GM06990 (cell line): ENCODE measurements around the gene STIM2.

Experiments used
- DNase-seq: peaks from one replicate; pipeline ENCODE4 v3.0.0-alpha.2; 2011; ENCODE audit not compliant: insufficient read length; ENCODE audit errors: extremely low read depth
- H3K27me3 ChIP-seq: replicated peaks from 2 replicates; pipeline ENCODE4 v1.6.0; 2011; ENCODE audit warnings: low read length; ENCODE audit not compliant: control insufficient read depth, insufficient read depth
- H3K36me3 ChIP-seq: 2 replicates; pipeline ENCODE4 v1.5.1; 2011; ENCODE audit warnings: low read length; ENCODE audit not compliant: control insufficient read depth, insufficient read depth
- H3K4me3 ChIP-seq: replicated peaks from 2 replicates; pipeline ENCODE4 v1.5.1; 2011; ENCODE audit warnings: low read depth, mild to moderate bottlenecking, control low read depth, low read length
- TF ChIP-seq, protein P1 (sequence below): IDR thresholded peaks from 2 replicates; pipeline ENCODE4 v1.5.1; 2011; ENCODE audit warnings: low read length, control low read depth, mild to moderate bottlenecking, inconsistent platforms; ENCODE audit not compliant: insufficient read depth, poor library complexity, severe bottlenecking

STIM2 gene

DNA sequence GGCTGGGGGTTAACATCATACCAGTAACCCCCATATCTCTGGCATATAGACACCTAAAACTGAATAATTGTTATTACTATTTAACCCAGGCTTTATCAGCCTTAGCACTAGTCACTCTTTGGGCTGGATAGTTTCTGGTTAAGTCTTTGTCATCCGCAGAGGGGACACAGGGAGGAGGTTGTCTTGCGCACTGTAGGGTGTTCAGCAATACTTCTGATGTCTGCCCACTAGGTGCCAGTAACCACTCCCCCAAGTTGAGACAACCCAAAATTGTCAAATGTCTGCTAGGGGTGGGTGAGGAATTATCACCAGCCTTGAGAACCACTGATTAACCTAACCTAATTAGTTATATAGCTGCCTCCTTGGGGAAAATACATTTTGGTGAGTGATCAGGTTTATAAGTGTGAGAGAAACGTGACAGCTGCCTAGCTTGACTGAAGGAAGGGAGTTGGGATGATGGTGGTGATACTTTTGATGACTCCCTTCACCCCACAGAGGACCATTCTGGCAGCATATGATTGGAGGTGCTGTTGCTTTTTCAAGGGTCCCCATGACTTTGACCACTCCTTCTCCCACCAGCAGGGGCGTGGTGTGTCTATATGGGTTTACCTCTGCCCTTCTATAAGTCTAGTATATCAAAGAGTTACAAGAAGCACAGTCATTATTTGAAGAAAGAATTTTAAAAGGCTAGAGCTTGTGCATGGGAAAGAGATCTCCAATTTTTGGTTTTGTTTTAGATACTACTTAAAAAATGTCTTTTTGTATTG, 140.9 kb downstream of the STIM2 start:
- Histone ChIP-seq H3K27me3 (no peaks in the 10 kb centered on the region), H3K4me3 (no peak overlapping the region), H3K36me3 (no peaks in the 10 kb centered on the region)
- no peak for DNase-seq
- TF ChIP-seq, protein P1, sequence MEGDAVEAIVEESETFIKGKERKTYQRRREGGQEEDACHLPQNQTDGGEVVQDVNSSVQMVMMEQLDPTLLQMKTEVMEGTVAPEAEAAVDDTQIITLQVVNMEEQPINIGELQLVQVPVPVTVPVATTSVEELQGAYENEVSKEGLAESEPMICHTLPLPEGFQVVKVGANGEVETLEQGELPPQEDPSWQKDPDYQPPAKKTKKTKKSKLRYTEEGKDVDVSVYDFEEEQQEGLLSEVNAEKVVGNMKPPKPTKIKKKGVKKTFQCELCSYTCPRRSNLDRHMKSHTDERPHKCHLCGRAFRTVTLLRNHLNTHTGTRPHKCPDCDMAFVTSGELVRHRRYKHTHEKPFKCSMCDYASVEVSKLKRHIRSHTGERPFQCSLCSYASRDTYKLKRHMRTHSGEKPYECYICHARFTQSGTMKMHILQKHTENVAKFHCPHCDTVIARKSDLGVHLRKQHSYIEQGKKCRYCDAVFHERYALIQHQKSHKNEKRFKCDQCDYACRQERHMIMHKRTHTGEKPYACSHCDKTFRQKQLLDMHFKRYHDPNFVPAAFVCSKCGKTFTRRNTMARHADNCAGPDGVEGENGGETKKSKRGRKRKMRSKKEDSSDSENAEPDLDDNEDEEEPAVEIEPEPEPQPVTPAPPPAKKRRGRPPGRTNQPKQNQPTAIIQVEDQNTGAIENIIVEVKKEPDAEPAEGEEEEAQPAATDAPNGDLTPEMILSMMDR, result no peak

DNA sequence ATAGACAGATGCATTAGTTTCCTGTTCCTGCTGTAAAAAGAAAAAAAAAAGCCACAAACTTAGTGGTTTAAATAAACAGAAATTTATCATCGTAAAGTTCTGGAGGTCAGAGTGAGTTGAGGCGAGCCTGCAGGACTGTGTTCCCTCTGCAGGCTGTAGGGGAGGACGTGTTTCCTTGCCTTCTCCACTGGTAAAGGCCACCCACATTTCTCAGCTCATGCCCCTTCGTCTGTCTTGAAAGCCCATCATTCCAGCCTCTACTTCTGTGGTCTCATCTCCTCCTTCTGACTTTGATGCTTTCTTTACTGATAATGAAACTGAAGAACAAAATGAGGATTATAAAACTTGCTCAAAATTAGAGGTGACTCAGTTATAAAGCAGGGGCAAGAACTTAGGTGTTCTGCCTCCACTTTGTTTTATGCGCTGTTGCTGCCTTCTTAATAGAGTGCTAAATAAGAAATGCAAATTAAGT, 143.0 kb downstream of the STIM2 start:
- Histone ChIP-seq H3K36me3 (no peaks in the 10 kb centered on the region), H3K27me3 (no peaks in the 10 kb centered on the region), H3K4me3 (no peak overlapping the region)
- DNase-seq, result no peak
- TF ChIP-seq, protein P1, result no peak

DNA sequence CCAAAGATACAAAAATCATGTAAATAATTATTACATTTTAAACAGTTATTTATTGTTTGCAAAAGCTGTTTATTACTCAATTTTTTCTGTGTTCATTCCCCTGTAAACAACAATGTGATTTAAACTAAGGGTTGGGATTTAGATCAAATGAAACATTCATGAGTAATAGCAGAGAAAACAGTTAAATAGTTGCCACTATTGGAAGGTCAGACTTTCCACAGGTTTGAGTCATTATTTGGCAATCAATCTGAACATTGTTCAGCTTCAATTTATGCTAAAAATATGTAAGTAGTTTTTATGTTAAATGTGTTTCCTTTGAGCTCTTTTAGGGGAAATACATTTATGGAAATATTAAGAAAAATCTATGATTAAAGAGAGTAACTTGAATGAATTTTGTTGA, 144.9 kb downstream of the STIM2 start:
- H3K36me3 ChIP-seq, result no peaks in the 10 kb centered on the region
- H3K27me3 ChIP-seq, result no peaks in the 10 kb centered on the region
- TF ChIP-seq, protein P1, result no peak
- DNase-seq, result no peak
- no peak overlapping the region for H3K4me3 ChIP-seq

DNA sequence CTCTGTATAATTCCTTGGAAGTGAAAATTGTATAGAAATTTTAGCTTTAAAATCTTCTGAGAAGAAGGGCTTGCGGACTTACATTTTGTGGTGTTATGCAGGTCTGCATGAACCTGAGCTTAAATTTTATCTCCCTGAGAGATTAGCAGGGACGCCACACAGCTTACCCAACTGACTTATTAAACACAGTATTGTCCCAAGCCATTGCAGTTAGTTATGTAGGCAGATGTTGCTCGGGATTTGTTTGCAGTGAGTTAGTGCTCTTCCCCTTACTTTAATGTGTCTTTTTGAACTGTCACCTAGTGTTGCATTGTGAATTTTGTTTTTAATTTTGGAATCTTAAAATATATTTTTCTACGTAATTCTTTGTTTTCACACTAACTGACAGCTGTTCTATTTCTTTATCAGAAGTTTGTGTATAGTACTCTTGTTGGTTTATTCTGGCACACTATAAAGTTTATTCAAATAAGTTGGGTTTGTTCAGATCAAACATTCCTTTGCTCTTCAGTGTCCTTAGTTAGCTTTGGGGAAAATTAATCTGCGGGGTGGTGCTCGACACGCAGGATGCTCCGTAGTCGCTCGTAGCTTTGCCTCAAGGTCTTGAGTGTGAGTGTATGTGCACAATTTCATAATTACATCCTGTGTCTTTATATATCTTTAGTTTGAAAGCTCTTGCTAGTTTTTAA, 145.4 kb downstream of the STIM2 start:
- TF ChIP-seq, protein P1, result no peak
- Histone ChIP-seq H3K27me3 (no peaks in the 10 kb centered on the region), H3K4me3 (no peak overlapping the region), H3K36me3 (no peaks in the 10 kb centered on the region)
- no peak for DNase-seq

DNA sequence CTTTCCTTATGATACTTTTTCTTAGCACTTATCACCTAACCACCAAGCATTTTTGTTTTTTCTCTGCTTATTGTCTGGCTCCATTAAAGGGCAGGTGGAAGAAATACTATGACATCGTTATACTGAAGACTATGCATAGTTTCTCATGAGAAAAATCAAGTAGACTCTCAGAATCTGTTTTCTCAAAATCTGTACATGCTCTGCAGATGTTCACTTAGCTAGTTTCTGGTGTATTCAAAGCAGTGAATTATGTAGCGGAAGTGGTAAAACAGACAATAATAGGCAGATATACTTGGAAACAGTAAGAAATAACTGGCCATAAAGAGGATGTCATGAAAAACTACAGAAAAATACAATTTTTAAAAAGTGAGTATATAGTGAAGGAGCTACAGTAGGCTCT, 146.0 kb downstream of the STIM2 start:
- Histone ChIP-seq H3K4me3 (no peak overlapping the region), H3K36me3 (no peaks in the 10 kb centered on the region), H3K27me3 (no peaks in the 10 kb centered on the region)
- peak; percentile 28 for DNase-seq
- TF ChIP-seq, protein P1, result no peak
